Measurements from ENCODE around the gene PYURF. TPM values are rescaled to one million over a fixed set of nuclear protein-coding genes. Genes with fewer than 3 reads are reported as not detected.

Gene PYURF
- total and polyA plus RNA-seq, 10 of the 15 experiments (the other 5 are each of a cell fraction or from before 2014, with no cell fraction given): 16.7 to 181 (median 79.6) TPM

GRCh38 chr4:88489100-88489761 is 34.3 kb downstream of the PYURF start:
- Histone ChIP-seq H4K20me1 (ENCODE audit: control insufficient read depth, insufficient read depth) (no peaks in the 10 kb centered on the region), H3K9ac (ENCODE audit: control insufficient read depth, insufficient read depth, low read length) (no peak overlapping the region), H3K79me2 (ENCODE audit: control insufficient read depth, insufficient read depth, low read length) (no peaks in the 10 kb centered on the region), H3K27me3 (replicated peaks in 1 of 2; ENCODE audit: control insufficient read depth in 2 of 2, insufficient read depth in 2 of 2, low read length in 1 of 2) (no peaks in the 10 kb centered on the region), H3K27ac (ENCODE audit: control insufficient read depth, insufficient read depth) (no peak overlapping the region), H2AFZ (ENCODE audit: control insufficient read depth, low read depth, low read length) (no peak overlapping the region), H3K36me3 (ENCODE audit: control insufficient read depth in 2 of 2, insufficient read depth in 2 of 2, low read length in 1 of 2) (peaks cover 2 to 8% of the 10 kb centered on the region in 2 experiments; a peak in 3 of 4 replicates), H3K4me3 (no peak overlapping the region), H3K4me2 (ENCODE audit: control insufficient read depth, insufficient read depth) (no peak overlapping the region), H3K9me3 (replicated peaks; ENCODE audit: control insufficient read depth, insufficient read depth, low read length) (no peaks in the 10 kb centered on the region), H3K4me1 (ENCODE audit: control insufficient read depth, insufficient read depth, low read length) (no peaks in the 10 kb centered on the region)
- FAIRE-seq (no peak), DNase-seq (ENCODE audit: low read depth, low spot score) (no peak), ATAC-seq (no peak)
- no TSS peak for BruUV-seq (replicated peaks)
- intact Hi-C loops (cut with micrococcal nuclease; ENCODE audit: unreplicated experiment) (no loop called here), in situ Hi-C loops (cut with MboI) (no loop called here)
- WGBS (ENCODE audit: insufficient coverage, insufficient replicate concordance, low lambda C conversion rate, missing lambda C conversion rate): 53% methylated on average over 4 of the region's 4 CpGs
- ChIA-PET CTCF (no interaction called here), SMC1A (ENCODE audit: uncharacterized antibody, unreplicated experiment) (no interaction called here), POLR2A (interaction anchor here (0.6 kb wide), 1 partner anchor 1620 kb away, joined by 3 read pairs; no protein-coding TSS in a partner anchor), RAD21 (ENCODE audit: unreplicated experiment) (no interaction called here)
- TF ChIP-seq CHD2 (IDR thresholded peaks at IDR 0.05; ENCODE audit: borderline replicate concordance, low read depth, low read length) (no peak), CEBPB (IDR thresholded peaks at IDR 0.05; ENCODE audit: borderline replicate concordance in 1 of 2, low read depth in 2 of 2, low read length in 2 of 2) (no peak), NR2F1 (conservative IDR thresholded peaks at IDR 0.05) (no peak), SREBF1 (IDR thresholded peaks at IDR 0.05; ENCODE audit: low read length) (no peak), PAX8 (IDR thresholded peaks at IDR 0.05) (no peak), FOXM1 (IDR thresholded peaks at IDR 0.05; ENCODE audit: low read depth, low read length) (no peak), POLR2A (IDR thresholded peaks at IDR 0.05; ENCODE audit: low read depth, low read length) (no peak), SMAD5 (IDR thresholded peaks at IDR 0.05; ENCODE audit: low read depth) (no peak), PKNOX1 (IDR thresholded peaks at IDR 0.05) (no peak), EP300 (IDR thresholded peaks at IDR 0.05; ENCODE audit: borderline replicate concordance in 1 of 2, control insufficient read depth in 1 of 2, low read depth in 2 of 2, low read length in 2 of 2) (no peak), RELA (IDR thresholded peaks at IDR 0.05; ENCODE audit: borderline replicate concordance, partially characterized antibody) (no peak), ESRRA (IDR thresholded peaks at IDR 0.05; ENCODE audit: low read length) (no peak)
- TF ChIP-seq, protein P1, sequence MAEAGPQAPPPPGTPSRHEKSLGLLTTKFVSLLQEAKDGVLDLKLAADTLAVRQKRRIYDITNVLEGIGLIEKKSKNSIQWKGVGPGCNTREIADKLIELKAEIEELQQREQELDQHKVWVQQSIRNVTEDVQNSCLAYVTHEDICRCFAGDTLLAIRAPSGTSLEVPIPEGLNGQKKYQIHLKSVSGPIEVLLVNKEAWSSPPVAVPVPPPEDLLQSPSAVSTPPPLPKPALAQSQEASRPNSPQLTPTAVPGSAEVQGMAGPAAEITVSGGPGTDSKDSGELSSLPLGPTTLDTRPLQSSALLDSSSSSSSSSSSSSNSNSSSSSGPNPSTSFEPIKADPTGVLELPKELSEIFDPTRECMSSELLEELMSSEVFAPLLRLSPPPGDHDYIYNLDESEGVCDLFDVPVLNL (IDR thresholded peaks at IDR 0.05; ENCODE audit: low read depth, low read length): no peak
- TF ChIP-seq, protein P2, sequence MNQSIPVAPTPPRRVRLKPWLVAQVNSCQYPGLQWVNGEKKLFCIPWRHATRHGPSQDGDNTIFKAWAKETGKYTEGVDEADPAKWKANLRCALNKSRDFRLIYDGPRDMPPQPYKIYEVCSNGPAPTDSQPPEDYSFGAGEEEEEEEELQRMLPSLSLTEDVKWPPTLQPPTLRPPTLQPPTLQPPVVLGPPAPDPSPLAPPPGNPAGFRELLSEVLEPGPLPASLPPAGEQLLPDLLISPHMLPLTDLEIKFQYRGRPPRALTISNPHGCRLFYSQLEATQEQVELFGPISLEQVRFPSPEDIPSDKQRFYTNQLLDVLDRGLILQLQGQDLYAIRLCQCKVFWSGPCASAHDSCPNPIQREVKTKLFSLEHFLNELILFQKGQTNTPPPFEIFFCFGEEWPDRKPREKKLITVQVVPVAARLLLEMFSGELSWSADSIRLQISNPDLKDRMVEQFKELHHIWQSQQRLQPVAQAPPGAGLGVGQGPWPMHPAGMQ (IDR thresholded peaks at IDR 0.05; ENCODE audit: borderline replicate concordance): no peak
